ENCODE results near the gene HDAC4.

DNA sequence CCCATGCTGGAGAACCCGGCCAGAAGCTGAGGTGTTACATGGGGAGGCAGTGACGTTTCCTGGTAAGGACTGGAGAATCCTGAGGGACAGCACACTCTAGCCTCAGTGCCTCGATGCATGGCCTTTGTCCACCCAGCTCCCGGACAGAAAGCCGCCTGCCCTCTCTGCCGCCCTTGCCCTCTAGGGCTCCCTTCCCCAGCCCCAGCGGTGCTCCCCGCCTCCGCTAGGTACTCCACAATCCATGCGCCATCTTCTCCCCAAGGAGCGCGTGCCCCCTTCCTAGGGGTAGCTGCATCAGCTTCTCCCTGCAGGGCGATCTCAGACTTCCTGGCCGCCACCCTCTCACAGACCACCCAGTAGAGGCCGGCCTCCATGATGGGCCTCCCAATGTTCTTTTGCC lies 301.3 kb downstream of the HDAC4 start:
- TF ChIP-seq, protein P1, sequence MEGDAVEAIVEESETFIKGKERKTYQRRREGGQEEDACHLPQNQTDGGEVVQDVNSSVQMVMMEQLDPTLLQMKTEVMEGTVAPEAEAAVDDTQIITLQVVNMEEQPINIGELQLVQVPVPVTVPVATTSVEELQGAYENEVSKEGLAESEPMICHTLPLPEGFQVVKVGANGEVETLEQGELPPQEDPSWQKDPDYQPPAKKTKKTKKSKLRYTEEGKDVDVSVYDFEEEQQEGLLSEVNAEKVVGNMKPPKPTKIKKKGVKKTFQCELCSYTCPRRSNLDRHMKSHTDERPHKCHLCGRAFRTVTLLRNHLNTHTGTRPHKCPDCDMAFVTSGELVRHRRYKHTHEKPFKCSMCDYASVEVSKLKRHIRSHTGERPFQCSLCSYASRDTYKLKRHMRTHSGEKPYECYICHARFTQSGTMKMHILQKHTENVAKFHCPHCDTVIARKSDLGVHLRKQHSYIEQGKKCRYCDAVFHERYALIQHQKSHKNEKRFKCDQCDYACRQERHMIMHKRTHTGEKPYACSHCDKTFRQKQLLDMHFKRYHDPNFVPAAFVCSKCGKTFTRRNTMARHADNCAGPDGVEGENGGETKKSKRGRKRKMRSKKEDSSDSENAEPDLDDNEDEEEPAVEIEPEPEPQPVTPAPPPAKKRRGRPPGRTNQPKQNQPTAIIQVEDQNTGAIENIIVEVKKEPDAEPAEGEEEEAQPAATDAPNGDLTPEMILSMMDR (conservative IDR thresholded peaks at IDR 0.05; ENCODE audit: low read length): no peak
- no peak for TF ChIP-seq EZH2phosphoT487 (IDR thresholded peaks at IDR 0.05; ENCODE audit: borderline replicate concordance)

Measured in Loucy (cell line).